Measurements from ENCODE around the gene MRPL34.
A peak's percentile ranks its signal among the peaks of the same experiment; 100 is the strongest.

MRPL34 gene

DNA sequence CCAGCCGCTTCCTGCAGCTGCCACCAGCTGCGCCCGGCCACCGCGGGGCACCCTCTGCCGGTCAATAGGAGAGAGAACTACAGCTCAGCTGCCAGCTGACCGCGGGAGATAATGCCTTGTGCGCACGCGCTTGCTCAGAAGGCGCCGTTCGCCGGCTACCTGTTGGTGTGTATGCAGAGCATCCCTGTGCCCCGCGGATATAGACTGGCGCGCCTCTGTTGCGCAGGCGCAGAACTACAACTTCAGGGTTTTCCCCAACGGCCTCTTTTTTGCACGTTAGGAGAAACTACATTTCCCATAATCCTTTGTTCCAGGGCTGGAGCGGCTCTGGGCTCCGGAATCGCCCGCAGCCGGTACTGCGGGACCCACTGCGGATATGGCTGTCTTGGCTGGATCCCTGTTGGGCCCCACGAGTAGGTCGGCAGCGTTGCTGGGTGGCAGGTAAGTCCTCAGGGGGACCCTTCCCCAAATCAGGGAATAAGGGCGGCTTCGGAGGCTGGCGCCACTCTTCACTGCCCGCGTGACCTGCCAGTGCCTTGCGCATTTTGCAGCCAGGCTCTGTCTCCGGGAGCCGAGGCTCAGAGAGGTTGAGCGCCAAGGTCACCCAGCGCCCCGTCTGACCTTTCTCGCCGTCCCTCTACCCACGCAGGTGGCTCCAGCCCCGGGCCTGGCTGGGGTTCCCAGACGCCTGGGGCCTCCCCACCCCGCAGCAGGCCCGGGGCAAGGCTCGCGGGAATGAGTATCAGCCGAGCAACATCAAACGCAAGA is at the start of gene MRPL34:
TSS of gene MRPL34 (plus strand) at position 356 of the 768 bp plus-strand sequence. CDS start at position 377, 21 bp downstream.
- TF ChIP-seq POLR2AphosphoS5 (IDR thresholded peaks at IDR 0.05; ENCODE audit: borderline replicate concordance, low read depth, low read length) (peak; percentile 70), EZH2 (IDR thresholded peaks at IDR 0.05) (no peak)
- H3K9me3 ChIP-seq (ENCODE audit: low read depth, low read length) = no peaks in the 10 kb centered on the region
- peak; percentile 86 for DNase-seq (ENCODE audit: low read depth, low spot score)
- H3K27ac ChIP-seq = peak within 1 kb of the TSS; percentile 63
- peak within 1 kb of the TSS; percentile 88 for H3K9ac ChIP-seq (ENCODE audit: insufficient read length)
- H3K4me3 ChIP-seq = peak within 1 kb of the TSS; percentile 95
- no peaks in the 10 kb centered on the region for H3K36me3 ChIP-seq (ENCODE audit: insufficient read depth, low read length)

DNA sequence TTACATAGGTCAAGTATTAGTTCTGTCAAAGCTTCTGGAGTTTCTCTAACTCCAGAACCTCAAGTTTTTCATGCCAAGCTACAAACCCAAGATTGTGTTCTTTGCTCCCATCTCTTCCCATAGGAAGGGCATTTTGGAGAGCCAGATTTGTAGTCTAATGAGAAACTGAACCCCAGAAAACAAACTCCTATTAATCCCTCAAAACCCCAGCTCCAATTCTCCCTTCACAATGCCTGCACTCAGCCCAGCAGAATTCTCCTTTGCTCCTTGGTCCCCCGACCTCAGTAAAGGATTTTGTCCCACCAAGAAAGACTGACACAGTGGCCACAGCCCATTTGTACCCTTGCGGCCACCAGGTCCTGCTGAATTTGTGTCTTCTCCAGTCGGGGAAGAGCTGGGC is 49.5 kb upstream of the MRPL34 start:
- Histone ChIP-seq H3K27ac (no peak overlapping the region), H3K9ac (ENCODE audit: insufficient read length) (no peak overlapping the region), H3K9me3 (ENCODE audit: low read depth, low read length) (no peaks in the 10 kb centered on the region), H3K4me3 (no peak overlapping the region), H3K36me3 (ENCODE audit: insufficient read depth, low read length) (no peaks in the 10 kb centered on the region)
- TF ChIP-seq FOXP2 (optimal IDR thresholded peaks at IDR 0.05; ENCODE audit: control extremely low read depth, extremely low read length, insufficient read depth) = no peak
- TF ChIP-seq POLR2AphosphoS5 (IDR thresholded peaks at IDR 0.05; ENCODE audit: borderline replicate concordance, low read depth, low read length) = no peak
- DNase-seq (ENCODE audit: low read depth, low spot score) = no peak

DNA sequence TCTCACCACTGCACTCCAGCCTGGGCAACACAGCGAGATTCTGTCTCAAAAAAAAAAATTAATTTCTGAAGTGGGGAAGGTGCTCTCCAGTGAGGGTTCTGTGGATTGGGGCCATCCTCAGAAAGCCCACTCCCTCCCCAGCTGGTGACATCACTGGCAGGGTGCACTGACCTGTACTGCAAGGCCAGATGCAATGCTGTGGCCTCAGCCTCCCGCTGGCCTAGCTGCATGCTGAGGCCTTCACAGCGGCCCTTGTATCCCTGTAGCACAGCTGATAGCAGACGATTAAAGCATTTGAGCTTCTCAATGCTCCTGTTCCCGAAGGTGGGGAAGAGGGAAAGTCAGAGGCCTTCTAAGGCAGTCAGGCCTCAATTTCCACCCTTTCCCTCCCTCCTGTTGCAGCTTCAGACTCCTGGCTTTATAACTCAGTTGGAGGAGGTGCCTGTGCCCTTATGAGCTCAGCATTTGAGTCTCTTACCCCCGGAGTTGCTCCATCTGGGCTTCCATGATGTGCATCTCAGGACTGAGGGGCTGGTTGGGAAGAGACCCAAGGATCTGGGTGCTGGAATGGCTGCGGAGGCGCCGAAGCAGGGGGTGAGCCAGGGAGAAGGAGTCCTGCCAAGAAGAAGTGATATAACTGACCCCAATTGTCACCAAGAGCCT is 46.4 kb upstream of the MRPL34 start:
- DNase-seq (ENCODE audit: low read depth, low spot score) = no peak
- H3K36me3 ChIP-seq (ENCODE audit: insufficient read depth, low read length) = no peaks in the 10 kb centered on the region
- no peak overlapping the region for H3K9ac ChIP-seq (ENCODE audit: insufficient read length)
- no peak overlapping the region for H3K27ac ChIP-seq
- H3K9me3 ChIP-seq (ENCODE audit: low read depth, low read length) = no peaks in the 10 kb centered on the region
- H3K4me3 ChIP-seq = no peak overlapping the region
- no peak for TF ChIP-seq POLR2AphosphoS5 (IDR thresholded peaks at IDR 0.05; ENCODE audit: borderline replicate concordance, low read depth, low read length)
- TF ChIP-seq FOXP2 (optimal IDR thresholded peaks at IDR 0.05; ENCODE audit: control extremely low read depth, extremely low read length, insufficient read depth) = no peak
- TF ChIP-seq EZH2 (IDR thresholded peaks at IDR 0.05) = no peak

DNA sequence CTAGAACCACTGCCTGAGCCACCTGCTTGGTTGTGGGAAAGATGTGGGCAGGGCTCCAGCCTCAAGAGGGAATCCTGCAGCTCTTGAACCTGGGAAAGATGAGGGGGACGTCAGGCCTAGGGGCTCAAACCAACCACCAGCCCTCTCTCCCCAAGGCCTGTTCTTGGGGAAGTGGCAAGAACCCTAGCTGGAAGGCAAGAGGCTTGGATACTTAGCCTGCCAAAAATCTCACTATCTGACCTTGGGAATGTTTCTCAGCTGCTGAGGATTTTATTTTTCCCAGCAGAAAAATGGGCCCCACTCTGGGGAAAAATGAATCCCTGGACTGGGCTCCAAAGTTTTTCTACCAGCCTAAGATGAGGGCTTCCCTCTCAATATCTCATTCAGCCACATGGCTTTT is 45.7 kb upstream of the MRPL34 start:
- no peak for TF ChIP-seq FOXP2 (optimal IDR thresholded peaks at IDR 0.05; ENCODE audit: control extremely low read depth, extremely low read length, insufficient read depth)
- TF ChIP-seq EZH2 (IDR thresholded peaks at IDR 0.05) = no peak
- no peak for TF ChIP-seq POLR2AphosphoS5 (IDR thresholded peaks at IDR 0.05; ENCODE audit: borderline replicate concordance, low read depth, low read length)
- no peak for DNase-seq (ENCODE audit: low read depth, low spot score)
- H3K4me3 ChIP-seq = no peak overlapping the region
- no peaks in the 10 kb centered on the region for H3K36me3 ChIP-seq (ENCODE audit: insufficient read depth, low read length)
- H3K9ac ChIP-seq (ENCODE audit: insufficient read length) = no peak overlapping the region
- no peak overlapping the region for H3K27ac ChIP-seq
- no peaks in the 10 kb centered on the region for H3K9me3 ChIP-seq (ENCODE audit: low read depth, low read length)

DNA sequence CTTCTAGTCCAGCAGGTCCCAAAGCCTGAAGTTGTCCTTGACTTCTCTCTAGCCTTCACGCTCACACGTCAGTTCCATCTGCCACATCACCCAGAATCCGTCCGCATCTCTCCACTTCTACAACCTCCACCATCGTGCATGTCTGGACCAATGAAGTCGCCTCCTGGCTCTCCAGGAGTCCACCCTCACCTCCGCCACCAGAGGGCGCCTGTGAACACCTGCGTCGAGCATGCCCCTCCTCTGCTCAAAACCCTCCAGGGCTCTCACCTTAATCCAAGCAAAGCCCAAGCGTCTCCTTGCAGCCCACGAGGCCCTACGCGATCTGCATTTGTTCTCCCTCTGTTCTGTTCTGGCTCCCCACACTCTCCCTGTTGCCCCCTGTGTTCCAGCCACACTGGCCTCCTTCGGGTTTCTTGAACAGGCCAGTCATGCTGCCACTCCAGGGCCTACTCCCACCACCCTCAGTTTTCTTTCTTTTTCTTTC is 44.8 kb upstream of the MRPL34 start:
- Histone ChIP-seq H3K9ac (ENCODE audit: insufficient read length) (no peak overlapping the region), H3K4me3 (no peak overlapping the region), H3K9me3 (ENCODE audit: low read depth, low read length) (no peaks in the 10 kb centered on the region), H3K27ac (no peak overlapping the region), H3K36me3 (ENCODE audit: insufficient read depth, low read length) (no peaks in the 10 kb centered on the region)
- TF ChIP-seq EZH2 (IDR thresholded peaks at IDR 0.05) (no peak), POLR2AphosphoS5 (IDR thresholded peaks at IDR 0.05; ENCODE audit: borderline replicate concordance, low read depth, low read length) (no peak), FOXP2 (optimal IDR thresholded peaks at IDR 0.05; ENCODE audit: control extremely low read depth, extremely low read length, insufficient read depth) (no peak)
- DNase-seq (ENCODE audit: low read depth, low spot score) = peak; percentile 37

DNA sequence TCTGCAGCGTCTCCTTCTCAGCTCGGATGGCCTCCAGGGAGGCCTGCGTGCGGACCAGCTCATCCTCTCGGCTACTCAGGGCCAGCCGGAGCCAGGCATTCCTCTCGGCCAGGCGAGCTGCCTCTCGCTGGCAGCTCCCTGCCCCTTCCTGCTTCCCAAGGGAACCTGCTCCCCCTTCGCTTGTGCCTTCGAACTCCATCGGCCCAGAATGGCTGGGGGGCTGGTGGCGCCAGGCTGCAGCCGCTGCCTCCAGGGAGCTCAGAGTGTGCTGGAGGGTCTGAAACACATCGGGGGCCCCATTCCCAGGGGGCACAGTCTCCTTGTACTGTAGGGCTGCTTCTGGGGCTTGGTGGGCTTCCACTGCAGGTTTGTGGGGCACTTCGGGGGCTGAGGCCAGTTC is 43.1 kb upstream of the MRPL34 start:
- TF ChIP-seq POLR2AphosphoS5 (IDR thresholded peaks at IDR 0.05; ENCODE audit: borderline replicate concordance, low read depth, low read length) (no peak), EZH2 (IDR thresholded peaks at IDR 0.05) (no peak), FOXP2 (optimal IDR thresholded peaks at IDR 0.05; ENCODE audit: control extremely low read depth, extremely low read length, insufficient read depth) (no peak)
- Histone ChIP-seq H3K4me3 (no peak overlapping the region), H3K27ac (no peak overlapping the region), H3K9me3 (ENCODE audit: low read depth, low read length) (no peaks in the 10 kb centered on the region), H3K36me3 (ENCODE audit: insufficient read depth, low read length) (no peaks in the 10 kb centered on the region), H3K9ac (ENCODE audit: insufficient read length) (no peak overlapping the region)
- no peak for DNase-seq (ENCODE audit: low read depth, low spot score)

DNA sequence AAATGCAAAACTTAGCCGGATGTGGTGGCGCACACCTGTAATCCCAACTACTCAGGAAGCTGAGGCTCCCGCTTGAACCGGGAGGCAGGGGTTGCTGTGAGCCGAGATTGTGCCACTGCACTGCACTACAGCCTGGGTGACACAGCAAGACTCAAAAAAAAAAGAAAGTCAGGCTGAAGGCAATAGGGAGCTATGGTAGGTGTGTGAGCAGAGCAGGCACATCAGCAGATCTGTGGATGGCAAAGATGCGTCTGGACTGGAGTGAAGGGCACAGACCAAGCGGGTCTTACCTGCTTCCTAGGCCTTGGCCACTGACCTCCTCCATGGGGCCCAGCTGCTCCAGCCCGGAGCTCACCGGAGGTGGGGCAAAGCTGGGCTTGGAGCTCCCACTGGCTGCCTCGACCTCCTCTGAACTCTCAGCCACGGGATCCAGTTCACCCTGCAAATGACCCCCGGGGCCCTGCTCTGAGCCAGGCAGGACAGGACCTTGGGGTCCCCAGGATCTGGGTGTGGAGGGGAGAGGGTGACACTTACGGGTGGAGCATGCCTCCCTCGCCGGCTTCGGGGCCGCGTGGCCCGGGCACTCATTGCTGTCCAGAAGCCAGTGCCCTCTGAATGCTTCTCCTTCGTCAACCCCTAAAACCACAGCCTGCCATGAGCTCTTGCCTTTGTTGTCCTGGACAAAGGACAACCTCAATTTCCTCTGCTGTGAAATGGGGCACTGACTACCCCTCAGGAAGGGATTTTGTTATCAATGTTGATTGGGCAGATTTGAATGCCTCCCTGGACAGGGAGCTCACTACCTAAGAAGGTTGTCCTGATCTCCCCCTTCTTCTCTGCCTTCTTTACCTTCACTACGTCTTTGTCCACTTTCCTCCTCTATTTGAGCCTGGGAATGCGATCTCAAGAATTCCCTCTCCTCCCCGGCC is 41.7 kb upstream of the MRPL34 start:
- TF ChIP-seq FOXP2 (optimal IDR thresholded peaks at IDR 0.05; ENCODE audit: control extremely low read depth, extremely low read length, insufficient read depth) (no peak), EZH2 (IDR thresholded peaks at IDR 0.05) (no peak), POLR2AphosphoS5 (IDR thresholded peaks at IDR 0.05; ENCODE audit: borderline replicate concordance, low read depth, low read length) (no peak)
- no peak overlapping the region for H3K4me3 ChIP-seq

DNA sequence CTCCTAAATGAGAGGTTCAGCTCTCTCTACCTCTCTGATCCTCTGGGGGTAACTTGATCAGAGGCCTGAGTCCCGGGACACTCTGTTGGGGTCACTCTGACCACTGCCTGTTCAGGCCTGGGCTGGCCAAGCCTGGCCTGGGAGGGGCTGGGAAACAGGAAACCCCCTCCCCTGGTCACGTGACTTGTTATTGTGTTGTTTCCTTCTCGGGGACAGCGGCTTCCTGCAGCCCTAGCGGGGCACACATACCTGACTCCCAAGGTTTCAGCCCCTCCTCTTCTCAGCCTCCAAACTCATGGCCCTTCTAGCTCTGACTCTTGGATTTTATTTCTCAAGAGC is 41.1 kb upstream of the MRPL34 start, which contains the start of gene USHBP1:
TSS of gene USHBP1 (minus strand) at position 105 of the 339 bp plus-strand sequence. CDS start 446 bp downstream, outside the sequence.
- no peak within 1 kb of the TSS for H3K27ac ChIP-seq
- no peaks in the 10 kb centered on the region for H3K9me3 ChIP-seq (ENCODE audit: low read depth, low read length)
- TF ChIP-seq EZH2 (IDR thresholded peaks at IDR 0.05) (no peak), FOXP2 (optimal IDR thresholded peaks at IDR 0.05; ENCODE audit: control extremely low read depth, extremely low read length, insufficient read depth) (no peak), POLR2AphosphoS5 (IDR thresholded peaks at IDR 0.05; ENCODE audit: borderline replicate concordance, low read depth, low read length) (no peak)
- H3K4me3 ChIP-seq = no peak within 1 kb of the TSS
- H3K36me3 ChIP-seq (ENCODE audit: insufficient read depth, low read length) = peaks cover 4% of the 10 kb centered on the region; the same call in 1 of the 2 replicates
- no peak for DNase-seq (ENCODE audit: low read depth, low spot score)
- H3K9ac ChIP-seq (ENCODE audit: insufficient read length) = no peak within 1 kb of the TSS

More for the DNA sequence above, 41.7 kb upstream of the MRPL34 start:
- Histone ChIP-seq H3K27ac (no peak overlapping the region), H3K9ac (ENCODE audit: insufficient read length) (no peak overlapping the region), H3K9me3 (ENCODE audit: low read depth, low read length) (no peaks in the 10 kb centered on the region), H3K36me3 (ENCODE audit: insufficient read depth, low read length) (peaks cover 2% of the 10 kb centered on the region; the same call in 1 of the 2 replicates)
- no peak for DNase-seq (ENCODE audit: low read depth, low spot score)

Data from SK-N-MC (cell line).